ENCODE results near the gene CACNA1C.

Gene CACNA1C

DNA sequence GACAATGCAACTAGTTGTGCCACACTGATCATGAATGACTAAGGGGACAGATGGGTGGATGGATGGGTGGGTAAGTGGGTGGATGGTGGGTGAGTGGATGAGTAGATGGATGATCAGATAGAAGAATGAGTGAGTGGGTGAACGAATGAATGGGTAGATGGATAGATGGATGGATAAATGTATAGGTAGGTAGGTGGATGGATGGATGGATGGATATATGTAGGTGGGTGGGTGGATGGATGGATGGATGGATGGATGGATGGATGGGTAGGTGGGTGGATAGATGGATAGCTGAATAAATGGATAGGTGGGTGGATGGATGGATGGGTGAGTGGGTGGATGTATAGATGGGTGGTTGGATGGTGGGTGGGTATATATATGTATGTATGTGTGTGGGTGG is 393.2 kb downstream of the CACNA1C start:
- no peaks in the 10 kb centered on the region for H3K4me1 ChIP-seq (ENCODE audit: control insufficient read depth, low read length)
- no peak overlapping the region for H3K27ac ChIP-seq (ENCODE audit: low read depth, low read length)
- H4K20me1 ChIP-seq (ENCODE audit: control insufficient read depth, insufficient read depth, low read depth, low read length), result no peaks in the 10 kb centered on the region
- H3K79me2 ChIP-seq (ENCODE audit: control insufficient read depth, low read length), result no peaks in the 10 kb centered on the region
- H3K4me2 ChIP-seq (ENCODE audit: low read length), result no peak overlapping the region
- TF ChIP-seq EZH2phosphoT487 (IDR thresholded peaks at IDR 0.05; ENCODE audit: borderline replicate concordance, low read length) (no peak), CTCF (IDR thresholded peaks at IDR 0.05; ENCODE audit: low read depth, low read length, poor library complexity, severe bottlenecking) (no peak)
- H3F3A ChIP-seq (ENCODE audit: control insufficient read depth, insufficient read depth), result no peaks in the 10 kb centered on the region
- H3K9me3 ChIP-seq (ENCODE audit: control insufficient read depth, insufficient read depth, low read length), result no peaks in the 10 kb centered on the region
- H3K9me2 ChIP-seq (replicated peaks; ENCODE audit: control insufficient read depth, low read length), result no peaks in the 10 kb centered on the region
- H3K4me3 ChIP-seq (ENCODE audit: low read length), result no peak overlapping the region
- peaks cover 4% of the 10 kb centered on the region; the same call in 1 of the 2 replicates for H3K27me3 ChIP-seq (ENCODE audit: control insufficient read depth, low read length)
- H3K36me3 ChIP-seq (ENCODE audit: control insufficient read depth, low read length), result no peaks in the 10 kb centered on the region

DNA sequence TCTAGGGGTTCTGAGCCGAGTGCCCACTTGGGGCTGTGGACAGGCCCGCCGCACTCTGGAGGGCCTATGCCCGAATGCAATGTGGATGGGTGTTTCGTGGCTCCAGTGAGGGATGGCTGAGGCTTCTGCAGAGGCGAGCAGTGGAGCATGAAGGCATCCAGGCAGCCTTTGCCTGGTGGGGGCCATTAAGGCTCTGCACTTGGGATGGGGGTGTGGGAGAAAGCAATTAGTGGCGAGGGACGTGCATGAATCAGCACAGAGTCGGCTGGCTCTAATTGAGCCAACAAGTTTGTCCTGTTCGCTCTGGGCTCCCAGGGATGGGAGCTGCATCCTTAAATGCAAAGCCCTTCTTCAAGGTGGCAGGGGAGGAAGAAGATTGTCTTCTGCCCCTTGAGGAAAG is 395.1 kb downstream of the CACNA1C start:
- TF ChIP-seq EZH2phosphoT487 (IDR thresholded peaks at IDR 0.05; ENCODE audit: borderline replicate concordance, low read length), result no peak
- TF ChIP-seq CTCF (IDR thresholded peaks at IDR 0.05; ENCODE audit: low read depth, low read length, poor library complexity, severe bottlenecking), result no peak
- no peaks in the 10 kb centered on the region for H3F3A ChIP-seq (ENCODE audit: control insufficient read depth, insufficient read depth)
- H3K79me2 ChIP-seq (ENCODE audit: control insufficient read depth, low read length), result no peaks in the 10 kb centered on the region
- H4K20me1 ChIP-seq (ENCODE audit: control insufficient read depth, insufficient read depth, low read depth, low read length), result no peaks in the 10 kb centered on the region
- no peak overlapping the region for H3K4me2 ChIP-seq (ENCODE audit: low read length)
- no peak overlapping the region for H3K4me3 ChIP-seq (ENCODE audit: low read length)
- no peak overlapping the region for H3K27ac ChIP-seq (ENCODE audit: low read depth, low read length)
- no peaks in the 10 kb centered on the region for H3K9me3 ChIP-seq (ENCODE audit: control insufficient read depth, insufficient read depth, low read length)
- no peaks in the 10 kb centered on the region for H3K4me1 ChIP-seq (ENCODE audit: control insufficient read depth, low read length)
- H3K27me3 ChIP-seq (ENCODE audit: control insufficient read depth, low read length), result peaks cover 4% of the 10 kb centered on the region; the same call in 1 of the 2 replicates
- H3K9me2 ChIP-seq (replicated peaks; ENCODE audit: control insufficient read depth, low read length), result no peaks in the 10 kb centered on the region
- H3K36me3 ChIP-seq (ENCODE audit: control insufficient read depth, low read length), result no peaks in the 10 kb centered on the region

- no peaks in the 10 kb centered on the region for H3K79me2 ChIP-seq (ENCODE audit: control insufficient read depth, low read length)
- no peak overlapping the region for H3K4me3 ChIP-seq (ENCODE audit: low read length)
Observed at GRCh38 chr12:2449586-2449985, 396.8 kb downstream of the CACNA1C start.

More at GRCh38 chr12:2449586-2449985, 396.8 kb downstream of the CACNA1C start:
- Histone ChIP-seq H4K20me1 (ENCODE audit: control insufficient read depth, insufficient read depth, low read depth, low read length) (no peaks in the 10 kb centered on the region), H3K4me1 (ENCODE audit: control insufficient read depth, low read length) (no peaks in the 10 kb centered on the region), H3K27me3 (ENCODE audit: control insufficient read depth, low read length) (no peaks in the 10 kb centered on the region), H3F3A (ENCODE audit: control insufficient read depth, insufficient read depth) (no peaks in the 10 kb centered on the region), H3K36me3 (ENCODE audit: control insufficient read depth, low read length) (no peaks in the 10 kb centered on the region), H3K4me2 (ENCODE audit: low read length) (no peak overlapping the region), H3K27ac (ENCODE audit: low read depth, low read length) (no peak overlapping the region), H3K9me2 (replicated peaks; ENCODE audit: control insufficient read depth, low read length) (no peaks in the 10 kb centered on the region), H3K9me3 (ENCODE audit: control insufficient read depth, insufficient read depth, low read length) (no peaks in the 10 kb centered on the region)
- no peak for TF ChIP-seq EZH2phosphoT487 (IDR thresholded peaks at IDR 0.05; ENCODE audit: borderline replicate concordance, low read length)
- no peak for TF ChIP-seq CTCF (IDR thresholded peaks at IDR 0.05; ENCODE audit: low read depth, low read length, poor library complexity, severe bottlenecking)

All from DOHH2 (cell line).